Measurements from ENCODE around the gene FSTL3.
"Not testable (repeated sequence)": the region's sequence is repeated elsewhere in the genome, so short reads cannot be mapped to it uniquely, and the experiment has no call there.

FSTL3 gene

GRCh38 chr19:711254-711653 lies 35.1 kb downstream of the FSTL3 start:
- DNase-seq (ENCODE audit: low spot score), result no peak

DNA sequence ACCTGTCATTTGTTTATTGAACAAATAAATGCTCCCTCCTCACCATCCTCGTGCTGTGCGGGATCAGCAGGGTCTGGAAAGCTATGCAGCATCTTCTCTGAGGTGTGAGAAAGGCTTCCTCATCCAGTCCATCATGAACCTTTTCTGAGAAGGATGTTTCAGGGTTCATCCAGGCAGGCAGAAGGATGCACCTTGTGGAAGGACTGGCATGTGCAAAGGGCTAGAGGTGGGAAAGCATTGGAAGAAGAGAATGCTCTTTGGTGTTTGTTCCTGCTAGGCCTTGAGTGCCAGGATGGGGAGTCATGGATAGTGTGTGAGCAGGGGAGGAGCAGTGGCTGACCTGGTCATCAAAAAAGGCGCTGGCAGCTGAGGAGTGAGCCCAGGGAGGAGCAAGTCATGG lies 39.2 kb downstream of the FSTL3 start:
- no peak for DNase-seq (ENCODE audit: low spot score)

- no peak for DNase-seq (ENCODE audit: low spot score)
These were observed 42.2 kb downstream of the FSTL3 start for GRCh38 chr19:718251-718951.

GRCh38 chr19:718991-719512 lies 42.9 kb downstream of the FSTL3 start:
- DNase-seq (ENCODE audit: low spot score), result no peak

DNA sequence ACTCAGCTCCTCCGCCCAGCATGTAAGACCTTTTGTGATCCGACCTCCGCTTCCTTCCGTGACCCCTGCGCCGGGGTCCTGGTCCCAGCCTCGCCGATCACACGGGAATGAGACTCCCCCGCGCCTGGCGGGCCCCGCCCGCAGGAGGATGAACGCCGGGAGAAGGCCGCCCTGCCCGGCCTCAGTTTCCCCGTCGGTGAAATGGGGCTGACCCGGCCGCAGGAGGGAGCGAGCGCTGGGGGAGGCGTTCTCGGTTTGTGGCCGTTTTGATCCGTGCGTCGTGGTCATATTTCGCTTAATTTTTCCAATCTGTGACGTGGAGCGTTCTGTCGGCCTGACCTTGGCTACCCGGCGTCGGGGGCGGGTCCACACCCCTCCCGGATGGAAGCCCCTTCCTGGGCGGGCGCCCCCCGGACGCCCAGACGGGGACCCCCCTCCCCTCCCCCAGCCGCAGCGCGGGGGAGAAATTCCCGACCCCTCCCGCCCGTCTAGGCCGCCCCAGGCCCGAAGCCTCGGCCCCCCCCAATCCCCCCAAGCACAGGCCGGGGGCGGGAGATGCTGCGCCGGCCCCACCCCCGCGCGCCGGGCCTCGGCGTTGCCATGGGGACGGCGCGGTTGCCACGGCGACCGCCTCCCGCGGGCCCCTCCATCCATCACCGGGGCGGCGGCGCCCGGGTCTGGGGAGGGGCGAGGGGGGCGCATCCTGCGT lies 43.6 kb downstream of the FSTL3 start:
- peak; percentile 79 for DNase-seq (ENCODE audit: low spot score)

- DNase-seq (ENCODE audit: low spot score), result peak; percentile 60
These were observed 44.4 kb downstream of the FSTL3 start for GRCh38 chr19:720345-721160.

DNA sequence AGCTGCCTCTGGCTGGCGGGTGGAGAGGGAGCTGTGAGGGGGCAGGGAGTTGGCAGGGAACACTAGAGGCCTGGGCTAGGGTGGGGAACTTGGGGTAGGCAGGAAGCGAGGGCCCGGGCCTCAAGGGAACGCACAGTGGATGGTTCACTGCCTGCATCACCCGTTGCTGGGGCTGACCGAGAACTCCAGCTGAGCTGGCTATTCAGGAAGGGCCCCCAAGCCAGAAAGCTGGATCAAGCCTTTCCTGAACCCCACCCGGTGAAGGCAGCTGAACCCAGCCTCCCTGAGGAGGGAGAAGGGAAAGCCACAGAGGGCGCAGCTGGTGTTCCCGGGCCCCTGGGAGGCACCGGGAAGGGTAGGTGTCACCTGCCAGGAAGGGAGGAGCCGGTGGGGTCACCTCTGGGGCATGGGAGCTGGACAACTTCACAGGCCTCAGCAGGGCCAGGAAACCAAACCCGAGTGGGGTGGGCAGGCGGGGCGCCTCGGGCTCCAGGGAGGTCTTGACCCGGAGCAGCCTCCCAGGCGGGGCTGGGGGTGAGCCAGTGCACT lies 46.4 kb downstream of the FSTL3 start:
- no peak for DNase-seq (ENCODE audit: low spot score)

DNA sequence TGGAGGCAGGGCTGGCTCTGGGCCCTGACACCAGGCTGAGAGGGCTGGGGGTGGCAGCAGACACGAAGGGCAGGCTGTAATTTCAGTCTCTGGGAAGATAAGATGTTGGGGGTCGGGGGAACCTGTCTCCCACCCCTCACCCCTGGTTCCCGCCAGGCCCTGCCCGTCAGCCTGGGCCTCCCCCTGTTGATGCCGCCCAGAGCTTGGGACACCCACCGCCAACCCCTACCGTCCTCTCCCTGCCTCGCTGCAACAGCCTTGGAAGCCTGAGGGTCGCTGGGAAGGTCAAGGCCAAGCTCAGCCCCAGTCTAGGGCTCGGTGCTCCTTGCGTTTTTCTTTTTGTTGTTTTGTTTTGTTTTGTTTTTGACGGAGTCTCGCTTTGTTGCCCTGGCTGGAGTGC lies 47.1 kb downstream of the FSTL3 start:
- DNase-seq (ENCODE audit: low spot score), result no peak

- no peak for DNase-seq (ENCODE audit: low spot score)
These were observed 47.5 kb downstream of the FSTL3 start for GRCh38 chr19:723714-724113.

- no peak for DNase-seq (ENCODE audit: low spot score)
These were observed 49.4 kb downstream of the FSTL3 start for GRCh38 chr19:725461-726089.

DNA sequence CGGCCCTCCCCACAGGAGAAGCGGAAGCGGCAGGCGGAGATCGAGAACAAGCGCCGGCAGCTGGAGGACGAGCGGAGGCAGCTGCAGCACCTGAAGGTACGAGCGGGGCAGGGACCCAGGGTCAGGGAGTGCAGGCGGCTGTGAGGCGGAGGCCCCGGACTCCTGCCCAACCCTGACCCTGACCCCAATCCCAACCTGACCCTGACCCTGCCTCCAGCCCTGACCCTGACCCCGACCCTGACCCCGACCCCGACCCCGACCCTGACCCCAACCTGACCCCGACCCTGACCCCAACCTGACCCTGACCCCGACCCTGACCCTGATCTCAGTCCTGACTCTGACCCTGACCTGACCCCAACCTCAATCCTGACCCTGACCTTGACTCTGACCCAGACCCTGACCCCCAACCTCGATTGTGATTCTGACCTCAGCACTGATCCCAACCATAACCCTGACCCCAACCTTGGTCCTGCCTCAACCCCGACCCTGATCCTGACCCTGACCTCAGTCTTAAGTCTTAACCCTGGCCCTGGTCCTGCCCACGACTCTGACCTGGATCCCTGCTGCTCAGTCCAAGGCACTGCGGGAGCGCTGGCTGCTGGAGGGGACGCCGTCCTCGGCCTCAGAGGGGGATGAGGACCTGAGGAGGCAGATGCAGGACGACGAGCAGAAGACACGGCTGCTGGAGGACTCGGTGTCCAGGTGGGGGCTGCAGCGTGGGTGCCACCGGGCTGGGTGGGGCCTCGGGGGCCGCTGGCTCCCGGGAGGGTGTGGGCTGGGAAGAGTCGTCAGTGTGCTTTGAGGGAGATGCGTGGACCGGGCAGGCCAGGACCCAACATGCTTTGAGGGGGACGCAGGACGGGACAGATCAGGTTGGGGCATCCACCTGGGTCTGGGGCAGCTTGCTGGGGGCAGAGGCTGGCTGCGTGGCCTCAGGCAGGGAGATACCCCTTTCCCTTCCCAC lies 51.1 kb downstream of the FSTL3 start:
- no peak for DNase-seq (ENCODE audit: low spot score)

GRCh38 chr19:728011-728410 lies 51.8 kb downstream of the FSTL3 start:
- no peak for DNase-seq (ENCODE audit: low spot score)

DNA sequence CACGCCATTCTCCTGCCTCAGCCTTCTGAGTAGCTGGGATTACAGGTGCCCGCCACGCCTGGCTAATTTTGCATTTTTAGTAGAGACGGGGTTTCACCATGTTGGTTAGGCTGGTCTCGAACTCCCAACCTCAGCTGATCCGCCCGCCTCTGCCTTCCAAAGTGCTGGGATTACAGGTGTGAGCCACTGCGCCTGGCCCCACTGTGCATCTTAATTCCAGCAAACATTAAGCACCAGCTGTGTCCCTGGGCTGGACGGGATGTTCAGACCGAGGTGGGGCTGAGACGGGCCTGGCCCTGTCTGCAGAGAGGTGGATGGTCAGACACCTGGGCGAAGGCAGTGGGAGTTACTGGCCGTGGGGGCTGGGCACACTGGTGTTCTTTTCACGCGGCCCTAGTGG lies 53.4 kb downstream of the FSTL3 start:
- DNase-seq (ENCODE audit: low spot score), result not testable (repeated sequence)

GRCh38 chr19:729965-730668 lies 53.9 kb downstream of the FSTL3 start:
- no peak for DNase-seq (ENCODE audit: low spot score)

DNA sequence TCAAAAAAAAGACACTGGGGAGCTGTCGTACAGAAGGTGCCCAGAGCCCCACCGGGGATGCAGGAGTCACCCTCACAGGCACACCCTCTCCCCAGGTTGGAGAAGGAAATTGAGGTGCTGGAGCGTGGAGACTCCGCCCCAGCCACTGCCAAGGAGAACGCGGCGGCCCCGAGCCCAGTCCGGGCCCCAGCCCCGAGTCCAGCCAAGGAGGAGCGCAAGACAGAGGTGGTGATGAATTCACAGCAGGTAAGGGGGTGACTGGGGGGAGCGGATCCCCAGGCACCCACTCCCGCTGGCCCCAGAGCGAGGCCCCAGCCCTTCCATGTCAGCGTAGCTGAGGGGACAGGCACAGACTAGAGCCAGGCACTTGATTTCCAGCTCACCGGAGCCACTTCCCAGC lies 54.8 kb downstream of the FSTL3 start:
- DNase-seq (ENCODE audit: low spot score), result no peak

- no peak for DNase-seq (ENCODE audit: low spot score)
These were observed 56.2 kb downstream of the FSTL3 start for GRCh38 chr19:732148-733069.
